ENCODE results near the gene PRX.

The PRX gene

DNA sequence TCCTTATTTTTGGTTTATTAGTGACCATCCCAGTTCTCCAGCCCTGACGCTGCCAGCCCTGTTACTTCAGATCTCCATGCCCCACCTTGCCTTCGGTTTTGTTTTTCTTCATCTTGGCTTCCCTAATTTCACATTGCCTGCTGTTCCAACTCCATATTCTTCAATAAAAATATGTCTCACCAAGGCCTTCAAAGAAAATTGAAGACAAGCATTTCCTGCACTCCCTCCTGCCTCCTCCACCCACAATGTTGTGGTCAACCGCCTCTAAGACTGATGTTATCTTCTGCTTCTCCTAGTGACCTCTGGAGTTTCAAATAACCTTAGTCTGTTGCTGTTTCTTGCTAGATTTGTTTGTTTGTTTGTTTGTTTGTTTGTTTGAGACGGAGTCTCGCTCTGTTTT is 50.1 kb downstream of the PRX start:
- peak; percentile 12 for DNase-seq

DNA sequence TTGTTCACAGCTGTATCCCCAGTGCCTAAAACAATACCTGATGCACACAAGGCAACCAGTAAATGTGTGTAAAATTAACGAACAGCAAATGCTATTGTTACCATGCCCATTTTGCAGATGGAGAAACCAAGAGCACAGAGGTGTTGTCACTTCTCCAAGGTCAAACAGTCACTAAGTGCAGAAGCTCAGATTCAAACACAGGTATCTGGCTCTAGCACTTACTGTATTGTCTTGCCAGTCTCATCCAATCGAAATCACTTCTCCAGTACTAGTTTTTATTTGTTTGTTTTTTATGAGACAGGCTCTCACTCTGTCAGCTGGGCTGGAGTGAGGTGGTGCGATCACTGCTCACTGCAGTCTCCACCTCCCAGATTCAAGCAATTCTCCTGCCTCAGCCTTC is 51.0 kb downstream of the PRX start:
- no peak for DNase-seq

GRCh38 chr19:40360708-40361241 is 52.4 kb downstream of the PRX start:
- DNase-seq, result no peak

DNA sequence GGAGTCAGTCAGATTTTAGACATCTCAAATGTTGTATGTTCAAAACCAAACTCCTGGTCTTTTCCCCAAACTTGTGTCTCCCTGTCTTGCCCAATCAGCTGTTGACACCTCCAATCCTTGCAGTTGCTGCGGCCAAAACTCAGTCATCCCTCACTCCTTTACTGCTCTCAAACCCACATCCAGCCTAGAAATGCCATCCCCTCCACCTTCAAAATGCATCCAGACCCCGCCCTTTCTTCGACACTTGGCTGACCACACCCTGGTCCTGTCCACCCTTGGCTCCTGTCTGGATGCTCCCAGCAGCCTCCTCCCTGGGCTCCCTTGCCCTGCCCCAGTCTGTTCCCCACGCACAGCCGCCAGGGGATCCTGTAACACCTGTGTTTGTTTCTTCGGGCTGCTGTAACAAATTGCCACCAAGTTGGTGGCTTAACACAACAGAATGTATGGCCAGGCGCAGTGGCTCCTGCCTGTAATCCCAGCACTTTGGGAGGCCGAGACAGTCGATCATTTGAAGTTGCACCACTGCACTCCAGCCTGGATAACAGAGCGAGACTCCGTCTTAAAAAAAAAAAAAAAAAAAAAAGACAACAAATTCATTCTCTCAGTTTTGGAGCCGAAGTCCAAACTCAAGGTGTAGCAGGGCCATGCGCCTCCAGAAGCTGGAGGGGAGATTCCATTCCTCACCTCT is 53.0 kb downstream of the PRX start:
- DNase-seq, result no peak

DNA sequence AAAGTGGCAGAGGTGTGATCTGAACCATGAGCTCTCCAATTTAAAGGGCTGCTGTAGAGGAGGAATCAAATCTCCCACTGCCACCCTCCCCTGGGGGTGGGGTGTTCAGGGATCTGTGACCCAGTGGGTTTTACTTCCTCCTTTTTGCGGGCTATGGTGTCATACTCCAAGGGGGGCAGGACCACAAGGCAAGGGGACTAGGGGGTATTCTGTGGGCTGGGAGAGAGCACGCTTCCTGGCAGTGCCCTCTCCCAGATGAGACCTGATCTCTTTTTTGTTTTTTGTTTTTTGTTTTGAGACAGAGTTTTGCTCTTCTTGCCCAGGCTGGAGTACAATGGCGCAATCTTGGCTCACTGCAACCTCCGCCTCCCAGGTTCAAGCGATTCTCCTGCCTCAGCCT is 54.4 kb downstream of the PRX start:
- peak; percentile 10 for DNase-seq

DNA sequence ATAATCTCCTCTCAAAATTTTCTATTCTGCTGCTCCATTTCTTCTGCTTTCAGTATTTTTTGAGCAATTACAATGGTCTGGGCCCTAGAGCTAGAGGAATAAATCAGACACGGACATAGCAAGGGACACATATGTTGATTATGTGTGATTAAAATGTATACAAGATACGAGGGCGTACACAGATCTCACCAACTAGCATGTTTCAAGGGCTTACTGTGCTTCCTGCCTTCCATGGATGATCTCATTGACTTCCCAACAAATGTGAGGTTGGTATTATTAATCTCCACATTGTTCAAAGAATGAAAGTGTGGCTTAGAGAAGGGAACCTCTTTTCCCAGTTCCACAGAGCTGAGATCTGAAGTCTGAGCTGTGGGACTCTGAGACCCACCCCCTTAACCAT is 55.5 kb downstream of the PRX start:
- DNase-seq, result no peak

DNA sequence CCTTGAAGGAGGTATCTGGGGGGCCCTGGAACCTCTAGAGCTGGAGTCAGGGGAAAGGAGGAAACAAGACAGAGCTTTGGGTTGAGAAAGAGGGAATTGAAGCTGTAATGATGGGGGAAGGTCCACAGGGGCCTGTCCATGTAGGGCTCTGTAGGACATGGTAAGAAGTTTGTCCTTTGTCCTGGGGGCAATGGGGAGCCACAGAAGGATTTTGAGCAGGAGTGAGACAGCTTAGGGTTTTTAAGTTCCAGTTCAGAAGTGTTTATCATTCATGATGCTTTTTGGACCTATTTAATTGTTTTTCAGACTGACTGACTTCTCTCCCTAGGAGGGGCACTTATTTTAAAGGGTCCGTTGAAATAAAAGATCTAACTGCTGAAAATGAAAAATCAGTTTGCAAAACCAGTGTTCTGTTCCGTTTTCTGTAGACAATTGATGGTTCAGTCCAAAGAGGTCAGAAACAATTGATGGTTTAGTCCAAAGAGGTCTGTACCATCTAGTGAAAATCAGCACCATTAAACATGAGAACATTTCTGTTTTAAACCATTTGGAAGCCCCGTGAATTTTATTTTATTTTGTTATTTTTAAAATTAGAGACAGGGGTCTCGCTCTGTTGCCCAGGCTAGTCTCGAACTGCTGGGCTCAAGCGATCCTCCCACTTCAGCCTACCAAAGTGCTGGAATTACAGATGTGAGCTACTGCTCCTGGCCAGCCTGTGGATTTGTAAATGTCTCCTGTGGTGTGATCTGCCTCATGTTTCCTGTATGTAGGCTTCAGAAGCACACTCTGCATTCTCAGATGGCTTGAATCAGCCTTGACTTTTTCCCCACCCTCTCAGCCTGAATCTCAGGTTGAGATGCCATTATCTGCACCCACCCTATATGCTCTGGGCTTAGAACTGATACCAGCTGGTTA is 56.2 kb downstream of the PRX start:
- no peak for DNase-seq

GRCh38 chr19:40355975-40356680 is 57.0 kb downstream of the PRX start:
- DNase-seq, result no peak

- DNase-seq, result peak; percentile 5
Measured at GRCh38 chr19:40348961-40349507, 64.1 kb downstream of the PRX start.

DNA sequence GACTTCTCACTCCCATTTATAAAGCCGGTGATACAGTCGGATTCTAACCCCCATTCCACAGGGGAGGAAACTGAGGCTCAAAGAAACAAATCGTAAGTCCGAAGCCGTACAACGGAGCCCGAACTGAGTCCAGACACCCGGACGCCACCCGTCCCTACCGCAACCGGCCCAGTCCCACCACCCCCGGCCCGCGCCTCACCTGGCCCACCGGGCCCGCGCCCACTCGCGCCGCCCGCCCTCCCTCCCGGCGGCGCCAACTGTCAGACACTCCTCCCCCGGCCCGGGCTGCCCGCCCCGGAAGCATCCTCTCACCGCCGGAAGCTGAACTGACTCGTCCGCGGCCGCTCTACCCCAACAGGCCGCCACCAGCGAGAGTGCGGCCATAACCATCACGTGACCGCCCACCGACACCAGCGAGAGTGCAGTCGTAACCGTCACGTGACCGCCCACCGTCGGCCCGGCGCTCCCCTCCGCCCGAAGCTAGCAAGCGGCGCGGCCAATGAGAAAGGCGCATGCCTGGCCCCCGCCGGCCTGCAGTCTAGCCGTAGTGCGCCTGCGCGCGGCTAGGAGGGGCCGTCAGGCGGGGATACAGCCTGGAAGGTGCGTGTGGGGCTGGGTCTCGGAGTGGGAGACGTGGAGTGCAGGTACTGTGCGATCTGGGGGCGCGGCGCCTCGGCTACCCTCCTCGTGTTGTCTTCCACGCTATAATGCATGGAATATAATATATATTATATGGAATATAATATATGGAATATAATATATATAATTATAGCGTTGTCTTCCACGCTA is 64.9 kb downstream of the PRX start, which contains the start of the genes C19orf47 and PLD3:
C19orf47 (minus strand) TSS at position 273 of the 789 bp plus-strand sequence. CDS start 6,540 bp downstream, outside the sequence.
PLD3 (plus strand) TSS at position 571 of the 789 bp plus-strand sequence. CDS start 17,789 bp downstream, outside the sequence.
- DNase-seq, result peak; percentile 93

DNA sequence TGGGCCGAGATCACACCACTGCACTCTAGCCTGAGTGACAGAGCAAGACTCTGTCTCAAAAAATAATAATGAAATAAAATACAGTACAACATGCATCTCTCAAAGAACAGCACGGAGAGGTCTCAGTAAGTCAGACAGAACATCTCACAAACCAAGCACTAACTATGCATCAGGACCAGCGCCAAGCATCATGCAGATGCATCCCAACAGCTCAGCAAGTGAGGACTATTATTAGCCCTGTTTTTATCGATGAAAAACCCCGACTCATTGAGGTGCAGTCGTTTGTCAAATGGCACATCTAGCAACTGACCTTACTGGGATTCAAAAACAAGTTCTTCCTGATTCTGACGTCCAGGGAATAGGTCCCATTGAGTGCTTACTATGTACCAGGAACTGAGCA is 68.8 kb downstream of the PRX start:
- no peak for DNase-seq

Measured in KG1 (cell line).